Heart left ventricle (tissue), 13 donors: ENCODE measurements around the gene ENTHD1.

Source experiments
- POLR2A ChIP-seq, 2 donors: fragments of 450-650 bp; IDR thresholded peaks; one replicate each; pipeline ENCODE4 v1.6.1; 2017; ENCODE audit warnings: antibody characterized with exemption in 2 of 2, mild to moderate bottlenecking in 2 of 2, moderate library complexity in 2 of 2
- TF ChIP-seq, protein P1 (sequence below), 12 donors: fragments of 200-600 bp; sonication (generic) in 4 of 12; IDR thresholded peaks; one replicate each; pipeline versions ENCODE4 v1.5.0 to v1.8.0; 2018 to 2022; ENCODE audit warnings: antibody characterized with exemption in 12 of 12, mild to moderate bottlenecking in 5 of 12
- donor health status: ischemic (EF 13 %, LVEDD 7.1; RV severe dilation, severe dysfunction).
- donor health status: DM: no; HTN: yes; CAD: no.
- donor health status: DM: no; HTN: no; CAD: no.
- donor health status: ischemic (EF 25% LVEDD 6.9; RV normal size, moderate dysfunction).
- donor health status: ischemic (EF 25% LVEDD 5.7; RV mildly dilated, moderate dysfunction).
- donor health status: ischemic (EF 35%, LVEDD 5.7; RV mildly dilated, moderate dysfunction).
- donor health status: nonischemic (EF 11% LVEDD 7.7; RV severe dilation, severe dysfunction).
- donor health status: DM: yes; HTN: yes; CAD: no.
- donor health status: PGD.
- donor health status: ischemic (EF 29% LVEDD 5.4; RV normal size, mild dysfunction).
- donor health status: nonischemic (EF 23%, LVEDD 6.1; RV moderate dilation, normal function).

GRCh38 chr22:39856588-39856987 is 37.0 kb downstream of the ENTHD1 start:
- TF ChIP-seq, protein P1, sequence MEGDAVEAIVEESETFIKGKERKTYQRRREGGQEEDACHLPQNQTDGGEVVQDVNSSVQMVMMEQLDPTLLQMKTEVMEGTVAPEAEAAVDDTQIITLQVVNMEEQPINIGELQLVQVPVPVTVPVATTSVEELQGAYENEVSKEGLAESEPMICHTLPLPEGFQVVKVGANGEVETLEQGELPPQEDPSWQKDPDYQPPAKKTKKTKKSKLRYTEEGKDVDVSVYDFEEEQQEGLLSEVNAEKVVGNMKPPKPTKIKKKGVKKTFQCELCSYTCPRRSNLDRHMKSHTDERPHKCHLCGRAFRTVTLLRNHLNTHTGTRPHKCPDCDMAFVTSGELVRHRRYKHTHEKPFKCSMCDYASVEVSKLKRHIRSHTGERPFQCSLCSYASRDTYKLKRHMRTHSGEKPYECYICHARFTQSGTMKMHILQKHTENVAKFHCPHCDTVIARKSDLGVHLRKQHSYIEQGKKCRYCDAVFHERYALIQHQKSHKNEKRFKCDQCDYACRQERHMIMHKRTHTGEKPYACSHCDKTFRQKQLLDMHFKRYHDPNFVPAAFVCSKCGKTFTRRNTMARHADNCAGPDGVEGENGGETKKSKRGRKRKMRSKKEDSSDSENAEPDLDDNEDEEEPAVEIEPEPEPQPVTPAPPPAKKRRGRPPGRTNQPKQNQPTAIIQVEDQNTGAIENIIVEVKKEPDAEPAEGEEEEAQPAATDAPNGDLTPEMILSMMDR (IDR thresholded peaks at IDR 0.05): no peak
- no peak for TF ChIP-seq POLR2A (IDR thresholded peaks at IDR 0.05)
